MV-4-11 (cell line): ENCODE results near the gene ARSG.
A peak's percentile ranks its signal among the peaks of the same experiment; 100 is the strongest.
"Not testable (repeated sequence)": the region's sequence is repeated elsewhere in the genome, so short reads cannot be mapped to it uniquely, and the experiment has no call there.

ENCODE experiments used
- DNase-seq: peaks from one replicate; lab custom pipeline; 2025; lab: John Stamatoyannopoulos, UW

ARSG gene

GRCh38 chr17:68331932-68332331 is 40.6 kb downstream of the ARSG start:
- not testable (repeated sequence) for DNase-seq

- DNase-seq: no peak
These were observed 43.1 kb downstream of the ARSG start for GRCh38 chr17:68334393-68334792.

GRCh38 chr17:68341482-68341881 is 50.2 kb downstream of the ARSG start:
- DNase-seq: no peak

GRCh38 chr17:68343976-68344375 is 52.7 kb downstream of the ARSG start:
- DNase-seq: peak; percentile 48

GRCh38 chr17:68344701-68345136 is 53.4 kb downstream of the ARSG start:
- peak; percentile 51 for DNase-seq

DNA sequence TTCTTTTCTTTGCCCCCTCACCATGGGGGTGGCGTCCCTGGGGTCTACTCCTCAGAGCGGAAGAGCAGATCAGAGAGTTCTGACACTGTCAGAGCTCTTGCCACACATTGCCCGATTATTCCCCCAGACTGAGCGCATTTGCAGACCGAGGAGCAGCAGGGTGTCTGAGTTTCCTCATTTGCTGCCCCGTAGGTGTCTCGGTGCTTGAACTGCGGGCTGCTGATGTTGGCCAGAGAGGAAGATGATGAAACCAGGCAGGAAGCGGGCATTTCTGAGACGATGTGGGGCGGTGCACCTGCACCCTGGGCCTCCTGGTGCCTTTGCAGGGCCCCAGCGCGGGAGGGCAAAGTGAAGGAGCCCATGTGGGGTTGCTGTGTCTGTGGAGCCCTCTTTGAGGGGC is 55.2 kb downstream of the ARSG start:
- peak; percentile 96 for DNase-seq

- DNase-seq: no peak
These were observed 56.1 kb downstream of the ARSG start for GRCh38 chr17:68347380-68347779.

GRCh38 chr17:68349157-68349556 is 57.9 kb downstream of the ARSG start:
- DNase-seq: peak; percentile 36

DNA sequence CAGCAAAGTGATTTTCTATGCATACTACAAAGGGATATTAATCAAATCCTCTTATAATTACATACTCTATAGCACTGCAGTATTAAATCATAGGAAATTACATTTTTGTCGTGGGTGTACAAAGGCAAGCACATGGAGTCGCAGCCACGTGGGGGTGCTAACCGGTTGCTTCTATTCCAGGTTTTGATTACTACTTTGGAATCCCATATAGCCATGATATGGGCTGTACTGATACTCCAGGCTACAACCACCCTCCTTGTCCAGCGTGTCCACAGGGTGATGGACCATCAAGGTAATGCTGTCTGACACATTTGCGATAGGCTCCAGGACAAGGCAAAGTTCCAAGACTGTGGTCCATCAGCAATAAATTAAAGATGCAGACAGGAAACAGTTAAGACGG is 60.1 kb downstream of the ARSG start:
- DNase-seq: no peak

- no peak for DNase-seq
These were observed 60.7 kb downstream of the ARSG start for GRCh38 chr17:68352041-68352440.

DNA sequence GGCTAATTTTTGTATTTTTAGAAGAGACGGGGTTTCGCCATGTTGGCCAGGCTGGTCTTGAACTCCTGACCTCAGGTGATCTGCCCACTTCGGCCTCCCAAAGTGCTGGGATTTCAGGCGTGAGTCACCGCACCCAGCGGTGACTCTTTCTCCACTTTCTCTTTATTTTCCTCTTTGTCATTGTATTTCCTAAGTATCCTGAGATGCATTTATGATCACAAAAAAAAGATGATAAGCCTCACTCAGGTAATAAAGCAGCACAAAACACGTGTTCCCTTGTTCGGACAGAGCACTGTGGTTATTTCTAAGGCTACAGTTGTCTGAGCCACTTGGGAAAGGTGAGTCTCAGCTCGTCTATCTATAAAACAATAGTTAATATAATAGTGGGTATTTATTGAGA is 61.4 kb downstream of the ARSG start:
- not testable (repeated sequence) for DNase-seq

GRCh38 chr17:68353111-68353521 is 61.8 kb downstream of the ARSG start:
- DNase-seq: no peak

DNA sequence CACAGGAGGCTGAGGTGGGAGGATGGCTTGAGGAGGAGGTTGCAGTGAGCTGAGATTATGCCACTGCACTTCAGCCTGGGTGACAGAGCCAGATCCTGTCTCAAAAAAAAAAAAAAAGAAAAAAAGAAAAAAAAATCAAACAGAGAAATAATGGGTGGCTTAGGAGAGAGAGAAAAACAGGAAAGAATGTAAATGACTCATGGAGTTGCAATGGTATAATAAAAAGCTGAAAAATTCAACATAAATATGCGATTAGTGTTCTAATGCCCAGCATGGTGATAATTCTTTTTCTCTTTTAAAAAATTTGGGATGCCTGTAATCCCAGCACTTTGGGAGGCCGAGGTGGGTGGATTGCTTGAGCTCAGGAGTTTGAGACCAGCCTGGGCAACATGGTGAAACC is 63.0 kb downstream of the ARSG start:
- not testable (repeated sequence) for DNase-seq

DNA sequence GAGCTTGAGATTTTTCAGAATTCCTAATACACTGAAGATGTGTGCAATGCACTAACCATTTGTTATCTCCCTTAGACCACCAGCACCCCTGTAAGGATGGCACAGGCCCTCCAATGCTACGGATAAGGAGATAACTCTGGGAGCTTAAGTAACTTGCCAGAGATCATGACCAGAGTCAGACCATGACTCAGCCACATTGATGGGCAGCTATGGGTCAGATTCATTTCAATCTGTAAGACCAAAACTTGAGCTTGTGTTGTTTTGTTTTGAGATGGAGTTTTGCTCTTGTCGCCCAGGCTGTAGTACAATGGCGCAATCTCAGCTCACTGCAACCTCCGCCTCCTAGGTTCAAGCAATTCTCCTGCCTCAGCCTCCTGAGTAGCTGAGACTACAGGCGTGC is 63.8 kb downstream of the ARSG start:
- not testable (repeated sequence) for DNase-seq

DNA sequence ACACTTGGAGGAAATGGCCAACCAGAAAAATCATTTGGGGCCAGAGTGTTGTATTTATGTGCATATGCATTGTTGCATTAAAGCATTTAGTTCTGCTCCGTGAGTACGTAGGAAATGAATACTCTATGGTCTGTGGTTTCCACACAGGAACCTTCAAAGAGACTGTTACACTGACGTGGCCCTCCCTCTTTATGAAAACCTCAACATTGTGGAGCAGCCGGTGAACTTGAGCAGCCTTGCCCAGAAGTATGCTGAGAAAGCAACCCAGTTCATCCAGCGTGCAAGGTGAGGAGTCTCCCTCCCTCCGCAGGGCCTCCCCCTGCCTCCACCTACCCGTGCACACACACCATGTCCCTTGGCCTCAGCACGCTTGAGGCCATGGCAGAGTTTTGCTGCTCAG is 65.2 kb downstream of the ARSG start:
- DNase-seq: peak; percentile 82

DNA sequence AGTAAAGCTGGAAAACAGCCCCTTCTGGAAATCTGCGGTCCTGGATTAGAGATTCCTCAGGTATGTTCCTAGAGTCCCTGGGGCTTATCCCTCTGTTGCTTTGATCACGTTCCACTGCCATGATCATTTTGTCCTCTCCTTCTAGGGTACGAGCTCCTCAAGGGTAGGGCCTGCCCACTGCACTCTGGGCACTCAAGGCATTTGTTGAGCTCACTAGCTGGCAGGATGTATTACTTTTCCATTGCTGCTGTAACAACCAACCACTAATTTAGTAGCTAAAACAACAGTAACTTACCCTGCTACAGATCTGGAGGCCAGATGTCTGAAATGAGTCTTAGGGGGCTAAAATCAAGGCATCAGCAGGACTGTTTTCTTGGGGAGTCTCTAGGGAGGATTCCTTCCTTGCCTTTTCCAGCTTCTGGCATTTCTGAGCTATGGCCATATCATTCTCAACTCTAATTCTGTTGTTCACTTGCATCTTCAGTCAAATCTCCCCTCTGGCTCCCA is 65.7 kb downstream of the ARSG start:
- no peak for DNase-seq

GRCh38 chr17:68357886-68358285 is 66.6 kb downstream of the ARSG start:
- DNase-seq: no peak

- peak; percentile 11 for DNase-seq
These were observed 68.7 kb downstream of the ARSG start for GRCh38 chr17:68359791-68360535.

- DNase-seq: no peak
These were observed 74.2 kb downstream of the ARSG start for GRCh38 chr17:68365469-68365868.

DNA sequence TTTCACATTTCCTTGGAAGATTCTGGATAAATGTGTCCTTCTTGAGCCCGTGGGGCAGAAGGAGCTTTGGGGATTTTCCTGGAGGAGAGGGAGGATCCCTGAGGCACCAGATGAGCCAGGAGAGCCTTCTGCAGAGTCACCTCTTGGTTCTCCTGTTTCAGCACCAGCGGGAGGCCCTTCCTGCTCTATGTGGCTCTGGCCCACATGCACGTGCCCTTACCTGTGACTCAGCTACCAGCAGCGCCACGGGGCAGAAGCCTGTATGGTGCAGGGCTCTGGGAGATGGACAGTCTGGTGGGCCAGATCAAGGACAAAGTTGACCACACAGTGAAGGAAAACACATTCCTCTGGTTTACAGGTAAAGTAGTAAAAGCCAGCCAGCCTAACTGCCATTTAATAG is 77.1 kb downstream of the ARSG start:
- DNase-seq: no peak

- DNase-seq: no peak
These were observed 84.3 kb downstream of the ARSG start for GRCh38 chr17:68375566-68375965.

DNA sequence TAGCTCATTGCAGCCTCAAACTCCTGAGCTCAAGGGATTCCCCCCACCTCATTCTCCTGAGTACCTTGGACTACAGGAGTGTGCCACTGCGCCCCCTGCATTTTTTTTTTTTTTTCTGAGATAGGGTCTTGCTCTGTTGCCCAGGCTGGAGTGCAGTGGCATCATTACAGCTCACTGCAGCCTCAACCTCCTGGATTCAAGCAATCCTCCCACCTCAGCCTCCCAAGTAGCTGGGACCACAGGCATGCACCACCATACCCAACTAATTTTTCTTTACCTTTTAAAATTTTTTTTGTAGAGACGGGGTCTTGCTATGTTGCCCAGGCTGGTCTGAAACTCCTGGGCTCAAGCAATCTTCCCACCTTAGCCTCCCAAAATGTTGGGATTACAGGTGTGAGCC is 84.9 kb downstream of the ARSG start:
- not testable (repeated sequence) for DNase-seq

DNA sequence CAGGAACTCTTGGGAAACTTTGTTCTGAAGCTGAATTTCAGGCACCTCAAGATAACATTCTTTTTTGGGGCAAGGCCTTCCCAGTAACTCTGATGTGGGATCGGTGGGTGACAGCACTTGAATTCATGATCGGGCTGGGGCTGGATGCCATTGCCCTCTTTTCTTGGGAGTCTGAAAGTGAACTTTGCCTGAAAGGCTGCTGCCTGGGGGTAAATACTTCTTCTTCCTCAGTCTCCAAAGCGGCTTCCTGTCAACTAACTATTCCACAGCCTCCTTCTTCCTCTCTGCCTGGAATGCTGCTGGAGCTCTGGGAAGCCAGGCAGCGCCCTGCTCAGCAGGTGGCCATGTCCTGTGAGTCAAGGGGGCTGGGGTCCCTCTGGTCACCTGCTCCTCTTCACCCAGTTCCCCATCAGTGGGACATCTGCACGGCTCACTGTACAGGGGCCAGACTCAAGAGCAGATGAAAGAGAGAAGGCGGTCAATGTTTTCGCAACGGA is 86.5 kb downstream of the ARSG start:
- no peak for DNase-seq
